B cell (primary cell): Measurements from ENCODE around the gene GNG3. TPM values are rescaled to one million over a fixed set of nuclear protein-coding genes. Genes with fewer than 3 reads are reported as not detected.
"Not testable (repeated sequence)": the region's sequence is repeated elsewhere in the genome, so short reads cannot be mapped to it uniquely, and the experiment has no call there.

Experiments used
- ATAC-seq: fragments of 200-7000 bp; cut with Tn5 transposase; one replicate; pipeline ENCODE4 v1.10.0; 2021; ENCODE audit warnings: low read depth, mild to moderate bottlenecking, moderate number of reproducible peaks, moderate library complexity
- CTCF ChIA-PET: fragments of 350-600 bp; sonication (Branson Sonifier 250); formaldehyde crosslinking; loops from one replicate; lab custom pipeline; 2021; ENCODE audit warnings: antibody characterized with exemption, inconsistent platforms; lab: Charles Lee
- POLR2A ChIA-PET: fragments of 350-600 bp; sonication (Branson Sonifier 250); formaldehyde crosslinking; loops from one replicate; lab custom pipeline; 2021; ENCODE audit warnings: antibody characterized with exemption; lab: Charles Lee
- DNase-seq: peaks from one replicate; pipeline ENCODE4 v3.0.0; 2013
- H2AFZ ChIP-seq: 2 replicates; pipeline ENCODE4 v1.6.1; 2012; ENCODE audit warnings: mild to moderate bottlenecking, low read depth, low read length; ENCODE audit not compliant: insufficient read depth, poor library complexity, severe bottlenecking
- H3K27ac ChIP-seq, 2 donors: 1 replicate in 1 of 2; 2 replicates in 1 of 2; pipeline ENCODE4 v1.5.1; 2012 to 2013; ENCODE audit warnings: low read length in 2 of 2, mild to moderate bottlenecking in 2 of 2, moderate library complexity in 1 of 2
- H3K27me3 ChIP-seq, 4 experiments: fragments of 200-600 bp in 1 of 4; sonication (generic) in 1 of 4; replicated peaks in 1 of 4; 1 replicate in 2 of 4; 2 replicates in 2 of 4; pipeline versions ENCODE4 v1.6.1 to v1.7.0; 2013 to 2016; ENCODE audit warnings: low read length in 3 of 4, mild to moderate bottlenecking in 2 of 4, mixed read lengths in 1 of 4, moderate library complexity in 1 of 4; ENCODE audit not compliant: insufficient read depth in 4 of 4, control insufficient read depth in 3 of 4; ENCODE audit errors: control extremely low read depth in 1 of 4
- H3K36me3 ChIP-seq, 2 experiments: replicated peaks in 1 of 2; 1 replicate in 1 of 2; 2 replicates in 1 of 2; pipeline versions ENCODE4 v1.6.1 to v1.7.1; 2013; ENCODE audit warnings: low read length in 1 of 2; ENCODE audit not compliant: insufficient read depth in 2 of 2, control insufficient read depth in 1 of 2; ENCODE audit errors: control extremely low read depth in 1 of 2, extremely low read depth in 1 of 2
- H3K4me1 ChIP-seq, 2 donors: fragments of 200-600 bp in 1 of 2; sonication (generic) in 1 of 2; 1 replicate in 1 of 2; 2 replicates in 1 of 2; pipeline versions ENCODE4 v1.5.1 to v1.6.1; 2013 to 2017; ENCODE audit warnings: low read length in 2 of 2; ENCODE audit not compliant: control insufficient read depth in 2 of 2, insufficient read depth in 2 of 2
- H3K4me2 ChIP-seq: replicated peaks from 2 replicates; pipeline ENCODE3; 2012; ENCODE audit warnings: mild to moderate bottlenecking, low read depth, low read length; ENCODE audit not compliant: poor library complexity, severe bottlenecking
- H3K4me3 ChIP-seq, 5 experiments: fragments of 200-600 bp in 1 of 5; sonication (generic) in 1 of 5; 1 replicate in 3 of 5; 2 replicates in 2 of 5; pipeline versions ENCODE4 v1.5.1 to v1.7.0; 2011 to 2016; ENCODE audit warnings: low read length in 4 of 5, mild to moderate bottlenecking in 4 of 5, low read depth in 2 of 5, control low read depth in 1 of 5, moderate library complexity in 1 of 5; ENCODE audit not compliant: insufficient read depth in 1 of 5; ENCODE audit errors: control extremely low read depth in 1 of 5, extremely low read depth in 1 of 5
- H3K79me2 ChIP-seq: fragments of 200-600 bp; sonication (generic); one replicate; pipeline ENCODE4 v1.6.0; 2016; ENCODE audit warnings: low read length; ENCODE audit not compliant: control insufficient read depth, insufficient read depth
- H3K9ac ChIP-seq: fragments of 200-600 bp; sonication (generic); 2 replicates; pipeline ENCODE4 v1.6.1; 2017; ENCODE audit warnings: mild to moderate bottlenecking, low read length, moderate library complexity
- H3K9me3 ChIP-seq, 3 donors: one replicate each; pipeline versions ENCODE4 v1.6.1 to v1.7.1; 2013; ENCODE audit warnings: low read length in 2 of 3; ENCODE audit not compliant: control insufficient read depth in 2 of 3, insufficient read depth in 1 of 3; ENCODE audit errors: control extremely low read depth in 1 of 3
- H4K20me1 ChIP-seq: 2 replicates; pipeline ENCODE4 v1.6.0; 2012; ENCODE audit warnings: mild to moderate bottlenecking, low read length; ENCODE audit not compliant: insufficient read depth, control insufficient read depth, poor library complexity, severe bottlenecking
- H3K27ac Mint-ChIP-seq: one replicate; pipeline ENCODE4 v1.8.0; 2021; ENCODE audit warnings: mixed read lengths
- H3K27me3 Mint-ChIP-seq: one replicate; pipeline ENCODE4 v1.8.0; 2021; ENCODE audit warnings: mixed read lengths
- H3K4me1 Mint-ChIP-seq: one replicate; pipeline ENCODE4 v1.8.0; 2021; ENCODE audit warnings: mixed read lengths
- H3K4me3 Mint-ChIP-seq: one replicate; pipeline ENCODE4 v1.8.0; 2021; ENCODE audit warnings: mixed read lengths
- H3K9me3 Mint-ChIP-seq: one replicate; pipeline ENCODE4 v1.8.0; 2022; ENCODE audit warnings: mixed read lengths; ENCODE audit not compliant: insufficient read depth
- CTCF ChIP-seq: fragments of 200-600 bp; IDR thresholded peaks from one replicate; pipeline ENCODE4 v1.8.0; 2022; ENCODE audit warnings: antibody characterized with exemption, mild to moderate bottlenecking
- EZH2 ChIP-seq: IDR thresholded peaks from 2 replicates; pipeline ENCODE4 v1.6.1; 2012; ENCODE audit warnings: borderline replicate concordance, low read depth, mild to moderate bottlenecking, moderate library complexity, low read length; ENCODE audit not compliant: insufficient read depth, poor library complexity, severe bottlenecking
- WGBS: methylation state at CpG from one replicate; pipeline ENCODE4 v1.1.5; 2013; ENCODE audit warnings: missing lambda C conversion rate; ENCODE audit not compliant: insufficient coverage; 5-methylcytosine and 5-hydroxymethylcytosine counted together
- intact Hi-C: fragments of 100-400 bp; cut with micrococcal nuclease; formaldehyde crosslinking; loops from one replicate; pipeline ENCODE4 v1.10.0; 2022
- polyA plus RNA-seq: library from polyadenylated mRNA; depleted of rRNA; stranded (reverse); fragments of >200 nt; gene quantifications from 2 replicates; pipeline ENCODE4 v1.2.3, GENCODE V29; 2012
- total RNA-seq, 2 donors: library from RNA; stranded (reverse); fragments of 120-200 nt in 1 of 2; gene quantifications; 1 replicate in 1 of 2; 2 replicates in 1 of 2; pipeline versions ENCODE4 v1.2.3 to v1.2.4, GENCODE V29; 2013 to 2022

GNG3 gene
- total and polyA plus RNA-seq, 2 donors (not counting 1 experiment from before 2014, with no cell fraction given) = 2.1 to 5.5 TPM

- H3K4me3 Mint-ChIP-seq, H3K9me3 ChIP-seq, H3K27ac ChIP-seq, H3K27me3 Mint-ChIP-seq, intact Hi-C loops, H3K9me3 Mint-ChIP-seq, H4K20me1 ChIP-seq, H3K36me3 ChIP-seq, H3K4me3 ChIP-seq, DNase-seq, ATAC-seq, H3K9ac ChIP-seq, H3K4me2 ChIP-seq, H2AFZ ChIP-seq, H3K27me3 ChIP-seq, H3K27ac Mint-ChIP-seq: not testable (repeated sequence)
- ChIA-PET CTCF (interaction anchor here (3.3 kb wide), 1 partner anchor 10 kb away, joined by 13 read pairs; no protein-coding TSS in a partner anchor), POLR2A (interaction anchor here (0.6 to 0.7 kb wide), 4 partner anchors 23 to 298 kb away, joined by 3 to 4 read pairs (median 3); no protein-coding TSS in a partner anchor)
- H3K4me1 Mint-ChIP-seq = peaks cover 37% of the 10 kb centered on the region
- Histone ChIP-seq H3K4me1 (peaks cover 32 to 35% of the 10 kb centered on the region in 2 donors), H3K79me2 (peaks cover 12% of the 10 kb centered on the region)
- 100% methylated on average over 4 of the region's 4 CpGs for whole genome bisulfite sequencing
These were observed 3.6 kb upstream of the GNG3 start for GRCh38 chr11:62703921-62704320.

- peaks cover 22% of the 10 kb centered on the region for H3K79me2 ChIP-seq
- H3K27me3 ChIP-seq = no peaks in the 10 kb centered on the region
- peak overlapping the region; percentile 83 for H3K9ac ChIP-seq
- peaks cover 0 to 3% of the 10 kb centered on the region in 2 experiments for H3K36me3 ChIP-seq
- CTCF ChIA-PET = interaction anchor here (1.0 to 3.3 kb wide), 7 partner anchors 11 to 176 kb away, joined by 3 to 13 read pairs (median 4); partner anchors contain the start of genes SLC3A2, TUT1 and ZBTB3
- H3K9me3 ChIP-seq = no peaks in the 10 kb centered on the region
- peak overlapping the region; percentile 86 for H2AFZ ChIP-seq
- no peak for DNase-seq
- peak overlapping the region; percentile 92 for H3K4me3 Mint-ChIP-seq
- no peaks in the 10 kb centered on the region for H3K27me3 Mint-ChIP-seq
- no peak for TF ChIP-seq CTCF
- TF ChIP-seq EZH2 = no peak
- H3K4me2 ChIP-seq = peak overlapping the region; percentile 95
- H3K27ac ChIP-seq = peak overlapping the region; percentile 61 to 91
- peak overlapping the region; percentile 91 for H3K27ac Mint-ChIP-seq
- H4K20me1 ChIP-seq = no peaks in the 10 kb centered on the region
- peaks cover 51% of the 10 kb centered on the region for H3K4me1 Mint-ChIP-seq
- POLR2A ChIA-PET = interaction anchor here (0.8 to 6.5 kb wide), 5 partner anchors 22 to 135 kb away, joined by 3 to 66 read pairs (median 3); partner anchors contain the start of genes C11orf98, CSKMT, HNRNPUL2 and TTC9C
- H3K4me1 ChIP-seq = peaks cover 39 to 47% of the 10 kb centered on the region in 2 donors
- H3K9me3 Mint-ChIP-seq = no peaks in the 10 kb centered on the region
- ATAC-seq = no peak
- intact Hi-C loops = loop anchor here (5.0 kb wide), 3 partner anchors 113 to 152 kb away; partner anchors contain the start of genes EEF1G and TUT1
- H3K4me3 ChIP-seq = peak overlapping the region; percentile 65 to 86 (median 69)
- 76% methylated on average over 7 of the region's 7 CpGs for WGBS
These were observed 2.1 kb upstream of the GNG3 start for GRCh38 chr11:62705413-62705812.
